Measurements from ENCODE around the gene C10orf71.

DNA sequence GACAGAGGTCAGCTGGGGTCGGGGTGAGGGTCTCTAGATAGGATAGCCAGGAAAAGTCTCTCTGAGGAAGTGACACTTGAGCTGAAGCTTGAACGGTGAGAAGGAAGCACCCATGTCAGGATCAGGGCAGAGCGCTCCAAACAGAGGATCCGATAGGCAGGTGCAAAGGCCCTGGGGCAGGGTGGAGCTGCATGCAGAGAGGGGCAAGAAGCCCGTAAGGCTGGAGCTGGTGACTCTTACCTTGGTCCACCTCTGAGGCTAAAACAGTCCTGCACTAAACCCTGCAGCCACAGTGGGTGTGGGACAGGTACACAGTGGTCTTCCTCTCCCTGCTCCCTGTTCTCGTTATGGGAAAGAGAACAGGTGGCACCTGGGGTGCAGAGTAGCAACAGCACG lies 5.8 kb upstream of the C10orf71 start:
- TF ChIP-seq, protein P1, sequence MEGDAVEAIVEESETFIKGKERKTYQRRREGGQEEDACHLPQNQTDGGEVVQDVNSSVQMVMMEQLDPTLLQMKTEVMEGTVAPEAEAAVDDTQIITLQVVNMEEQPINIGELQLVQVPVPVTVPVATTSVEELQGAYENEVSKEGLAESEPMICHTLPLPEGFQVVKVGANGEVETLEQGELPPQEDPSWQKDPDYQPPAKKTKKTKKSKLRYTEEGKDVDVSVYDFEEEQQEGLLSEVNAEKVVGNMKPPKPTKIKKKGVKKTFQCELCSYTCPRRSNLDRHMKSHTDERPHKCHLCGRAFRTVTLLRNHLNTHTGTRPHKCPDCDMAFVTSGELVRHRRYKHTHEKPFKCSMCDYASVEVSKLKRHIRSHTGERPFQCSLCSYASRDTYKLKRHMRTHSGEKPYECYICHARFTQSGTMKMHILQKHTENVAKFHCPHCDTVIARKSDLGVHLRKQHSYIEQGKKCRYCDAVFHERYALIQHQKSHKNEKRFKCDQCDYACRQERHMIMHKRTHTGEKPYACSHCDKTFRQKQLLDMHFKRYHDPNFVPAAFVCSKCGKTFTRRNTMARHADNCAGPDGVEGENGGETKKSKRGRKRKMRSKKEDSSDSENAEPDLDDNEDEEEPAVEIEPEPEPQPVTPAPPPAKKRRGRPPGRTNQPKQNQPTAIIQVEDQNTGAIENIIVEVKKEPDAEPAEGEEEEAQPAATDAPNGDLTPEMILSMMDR (IDR thresholded peaks at IDR 0.05), result no peak
- TF ChIP-seq POLR2A (IDR thresholded peaks at IDR 0.05), result no peak

Data from heart left ventricle (tissue), 13 donors.